ENCODE results near the gene AMPH. TPM values are rescaled to one million over a fixed set of nuclear protein-coding genes. Genes with fewer than 3 reads are reported as not detected.

Gene AMPH
- total RNA-seq, 1 experiment from 2014 or later, result not detected

DNA sequence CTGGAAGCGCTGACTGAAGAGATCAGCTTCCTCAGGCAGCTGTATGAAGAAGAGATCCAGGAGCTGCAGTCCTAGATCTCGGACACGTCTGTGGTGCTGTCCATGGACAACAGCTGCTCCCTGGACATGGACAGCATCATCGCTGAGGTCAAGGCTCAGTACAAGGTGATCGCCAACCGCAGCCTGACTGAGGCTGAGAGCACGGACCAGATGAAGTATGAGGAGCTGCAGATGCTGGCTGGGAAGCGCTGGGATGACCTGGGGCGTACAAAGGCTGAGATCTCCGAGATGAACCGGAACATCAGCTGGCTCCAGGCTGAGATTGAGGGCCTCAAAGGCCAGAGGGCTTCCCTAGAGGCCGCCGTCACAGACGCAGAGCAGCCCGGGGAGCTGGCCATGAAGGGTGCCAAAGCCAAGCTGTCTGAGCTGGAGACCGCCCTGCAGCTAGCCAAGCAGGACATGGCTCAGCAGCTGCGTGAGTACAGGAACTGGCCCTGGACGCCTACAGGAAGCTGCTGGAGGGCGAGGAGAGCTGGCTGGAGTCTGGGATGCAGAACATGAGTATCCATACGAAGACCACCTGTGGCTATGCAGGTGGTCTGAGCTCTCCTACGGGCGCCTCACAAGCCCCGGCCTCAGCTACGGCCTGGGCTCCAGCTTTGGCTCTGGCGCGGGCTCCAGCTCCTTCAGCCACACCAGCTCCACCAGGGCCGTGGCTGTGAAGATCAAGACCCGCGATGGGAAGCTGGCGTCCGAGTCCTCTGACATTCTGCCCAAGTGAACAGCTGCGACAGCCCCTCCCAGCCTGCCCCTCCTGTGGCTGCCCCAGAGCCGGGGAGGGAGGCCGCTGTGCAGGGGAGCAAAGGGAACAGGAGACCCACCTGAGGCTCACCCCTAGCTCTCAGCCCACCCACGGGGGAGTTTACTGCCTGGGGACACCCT, 24.9 kb upstream of the AMPH start:
- H3K79me2 ChIP-seq (ENCODE audit: insufficient read depth, low read length), result no peaks in the 10 kb centered on the region
- no peak overlapping the region for H3K9ac ChIP-seq (ENCODE audit: low read length)
- ChIA-PET RAD21 (ENCODE audit: low non-redundant PET in 1 of 2, low total read pairs in 2 of 2, uncharacterized antibody in 2 of 2, unreplicated experiment in 2 of 2) (no interaction called here), POLR2A (no interaction called here), CTCF (no interaction called here)
- peaks cover 20% of the 10 kb centered on the region; the same call in 1 of the 2 replicates for H3K27me3 ChIP-seq (ENCODE audit: insufficient read depth, low read length)
- intact Hi-C loops (cut with micrococcal nuclease), result no loop called here
- no peak overlapping the region for H3K27ac ChIP-seq (ENCODE audit: low read depth, low read length)
- no peaks in the 10 kb centered on the region for H3K4me1 ChIP-seq (ENCODE audit: control insufficient read depth in 1 of 2, insufficient read depth in 2 of 2, low read length in 2 of 2)
- ATAC-seq (no peak), DNase-seq (ENCODE audit: low read depth, low spot score) (no peak)
- no peak overlapping the region for H2AFZ ChIP-seq (ENCODE audit: low read depth, low read length, poor library complexity, severe bottlenecking)
- H3K36me3 ChIP-seq (ENCODE audit: control insufficient read depth in 1 of 2, insufficient read depth in 2 of 2, low read length in 2 of 2), result no peaks in the 10 kb centered on the region
- no peak overlapping the region for H3K4me2 ChIP-seq (ENCODE audit: low read length)
- TF ChIP-seq RAD21 (IDR thresholded peaks at IDR 0.05; ENCODE audit: low read depth) (no peak), POLR2A (IDR thresholded peaks at IDR 0.05; ENCODE audit: borderline replicate concordance, extremely low read depth, insufficient read depth, insufficient read length) (no peak), POLR2AphosphoS5 (IDR thresholded peaks at IDR 0.05; ENCODE audit: low read depth, low read length) (no peak), ZNF274 (IDR thresholded peaks at IDR 0.05; ENCODE audit: low read depth, low read length) (no peak), JUND (IDR thresholded peaks at IDR 0.05) (no peak), ZFX (IDR thresholded peaks at IDR 0.05) (no peak)
- TF ChIP-seq, protein P1, sequence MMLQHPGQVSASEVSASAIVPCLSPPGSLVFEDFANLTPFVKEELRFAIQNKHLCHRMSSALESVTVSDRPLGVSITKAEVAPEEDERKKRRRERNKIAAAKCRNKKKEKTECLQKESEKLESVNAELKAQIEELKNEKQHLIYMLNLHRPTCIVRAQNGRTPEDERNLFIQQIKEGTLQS (IDR thresholded peaks at IDR 0.05), result no peak
- TF ChIP-seq, protein P2, sequence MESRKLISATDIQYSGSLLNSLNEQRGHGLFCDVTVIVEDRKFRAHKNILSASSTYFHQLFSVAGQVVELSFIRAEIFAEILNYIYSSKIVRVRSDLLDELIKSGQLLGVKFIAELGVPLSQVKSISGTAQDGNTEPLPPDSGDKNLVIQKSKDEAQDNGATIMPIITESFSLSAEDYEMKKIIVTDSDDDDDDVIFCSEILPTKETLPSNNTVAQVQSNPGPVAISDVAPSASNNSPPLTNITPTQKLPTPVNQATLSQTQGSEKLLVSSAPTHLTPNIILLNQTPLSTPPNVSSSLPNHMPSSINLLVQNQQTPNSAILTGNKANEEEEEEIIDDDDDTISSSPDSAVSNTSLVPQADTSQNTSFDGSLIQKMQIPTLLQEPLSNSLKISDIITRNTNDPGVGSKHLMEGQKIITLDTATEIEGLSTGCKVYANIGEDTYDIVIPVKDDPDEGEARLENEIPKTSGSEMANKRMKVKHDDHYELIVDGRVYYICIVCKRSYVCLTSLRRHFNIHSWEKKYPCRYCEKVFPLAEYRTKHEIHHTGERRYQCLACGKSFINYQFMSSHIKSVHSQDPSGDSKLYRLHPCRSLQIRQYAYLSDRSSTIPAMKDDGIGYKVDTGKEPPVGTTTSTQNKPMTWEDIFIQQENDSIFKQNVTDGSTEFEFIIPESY (IDR thresholded peaks at IDR 0.05; ENCODE audit: extremely low read depth, insufficient replicate concordance, low read length), result no peak
- no peaks in the 10 kb centered on the region for H3K9me3 ChIP-seq (ENCODE audit: control insufficient read depth in 1 of 2, insufficient read depth in 1 of 2, low read depth in 1 of 2, low read length in 2 of 2)
- no peaks in the 10 kb centered on the region for H3K9me2 ChIP-seq (ENCODE audit: insufficient read depth)
- no TSS peak for BruUV-seq (replicated peaks)
- H4K20me1 ChIP-seq (ENCODE audit: insufficient read depth), result no peaks in the 10 kb centered on the region
- H3K4me3 ChIP-seq (replicated peaks in 1 of 2; ENCODE audit: low read depth in 1 of 2, low read length in 2 of 2), result no peak overlapping the region

Measured in HCT116 (cell line).